COLO668 (cell line): ENCODE results near the gene PDCD2L.
"Not testable (repeated sequence)": the region's sequence is repeated elsewhere in the genome, so short reads cannot be mapped to it uniquely, and the experiment has no call there.

Experiments
- DNase-seq: peaks from one replicate; lab custom pipeline; 2025; ENCODE audit not compliant: unreplicated experiment; lab: John Stamatoyannopoulos, UW

The PDCD2L gene

DNA sequence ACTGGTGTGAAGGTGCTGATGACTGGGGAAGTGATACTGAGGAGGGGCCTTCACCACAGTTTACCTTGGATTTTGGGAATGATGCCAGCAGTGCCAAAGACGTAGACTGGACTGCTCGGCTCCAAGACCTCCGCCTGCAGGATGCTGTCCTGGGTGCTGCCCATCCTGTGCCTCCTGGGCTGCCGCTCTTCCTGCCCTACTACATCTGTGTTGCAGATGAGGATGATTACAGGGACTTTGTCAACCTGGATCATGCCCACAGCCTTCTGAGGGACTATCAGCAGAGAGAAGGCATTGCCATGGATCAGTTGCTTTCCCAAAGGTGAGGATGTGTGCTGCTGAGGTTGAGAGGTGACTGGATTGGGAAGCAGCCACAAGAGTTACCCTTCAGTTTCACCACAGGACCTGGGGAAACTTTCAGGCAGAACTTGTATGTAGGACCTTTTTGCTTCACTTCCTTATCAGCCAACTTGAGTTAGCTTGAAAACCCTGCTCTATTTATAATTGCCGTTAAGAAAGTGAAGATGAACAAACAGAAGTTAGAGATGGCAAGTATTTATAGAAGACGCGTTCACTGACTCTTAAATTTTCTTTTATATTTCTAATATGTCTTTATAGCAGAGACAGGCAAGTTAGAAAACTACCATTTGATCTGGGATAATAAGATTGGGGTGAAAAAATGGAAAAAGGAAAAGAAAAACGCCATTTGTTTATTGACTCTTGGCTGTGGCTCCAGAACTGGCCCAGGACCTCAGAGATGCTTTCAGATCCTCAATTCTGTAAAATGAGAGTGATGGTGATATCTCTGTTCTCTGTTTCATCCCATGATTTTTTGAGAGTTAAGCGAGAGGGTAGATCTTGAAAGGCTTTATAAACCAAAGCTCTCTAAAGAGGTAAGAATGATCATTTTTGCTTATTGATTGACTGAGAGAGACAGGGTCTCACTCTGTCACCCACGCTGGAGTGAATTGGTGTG, 5.3 kb downstream of the PDCD2L start:
- DNase-seq, result no peak

DNA sequence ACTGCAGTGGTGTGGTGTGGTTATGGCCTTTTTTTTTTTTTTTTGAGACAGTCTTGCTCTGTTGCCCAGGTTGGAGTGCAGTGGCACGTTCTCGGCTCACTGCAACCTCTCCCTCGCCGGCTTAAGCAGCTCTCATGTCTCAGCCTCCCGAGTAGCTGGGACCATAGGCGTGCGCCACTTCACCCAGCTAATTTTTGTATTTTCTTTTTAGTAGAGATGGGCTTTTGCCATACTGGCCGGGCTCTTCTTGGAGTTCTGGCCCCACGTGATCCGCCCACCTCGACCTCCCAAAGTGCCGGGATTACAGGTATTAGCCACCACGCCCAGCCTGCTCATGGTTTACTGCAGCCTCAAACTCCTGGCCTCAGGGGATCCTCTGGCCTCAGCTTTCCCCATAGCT, 7.0 kb downstream of the PDCD2L start:
- DNase-seq, result no peak

DNA sequence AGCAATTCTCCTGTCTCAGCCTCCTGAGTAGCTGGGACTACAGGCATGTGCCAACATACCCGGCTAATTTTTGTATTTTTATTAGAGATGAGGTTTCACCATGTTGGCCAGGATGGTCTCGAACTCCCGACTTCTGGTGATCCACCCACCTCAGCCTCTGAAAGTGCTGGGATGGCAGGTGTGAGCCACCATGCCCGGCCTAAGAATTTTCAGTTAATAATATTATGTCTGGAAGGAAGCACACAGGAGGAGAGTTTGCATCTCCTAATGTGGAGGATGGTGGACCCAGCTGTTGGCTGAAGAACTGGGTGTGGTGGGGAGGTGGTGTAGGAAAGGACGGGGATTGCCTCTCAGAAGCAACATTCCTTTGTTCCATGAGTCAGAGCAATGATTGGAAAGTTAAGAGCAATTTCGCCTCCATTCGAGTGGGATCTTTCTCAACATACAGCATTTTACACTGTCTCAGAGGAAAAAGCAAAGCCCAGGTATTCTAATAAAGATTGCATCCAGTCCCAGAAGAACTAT, 11.9 kb downstream of the PDCD2L start:
- DNase-seq, result no peak

GRCh38 chr19:34418300-34418699, 14.1 kb downstream of the PDCD2L start:
- DNase-seq, result no peak

DNA sequence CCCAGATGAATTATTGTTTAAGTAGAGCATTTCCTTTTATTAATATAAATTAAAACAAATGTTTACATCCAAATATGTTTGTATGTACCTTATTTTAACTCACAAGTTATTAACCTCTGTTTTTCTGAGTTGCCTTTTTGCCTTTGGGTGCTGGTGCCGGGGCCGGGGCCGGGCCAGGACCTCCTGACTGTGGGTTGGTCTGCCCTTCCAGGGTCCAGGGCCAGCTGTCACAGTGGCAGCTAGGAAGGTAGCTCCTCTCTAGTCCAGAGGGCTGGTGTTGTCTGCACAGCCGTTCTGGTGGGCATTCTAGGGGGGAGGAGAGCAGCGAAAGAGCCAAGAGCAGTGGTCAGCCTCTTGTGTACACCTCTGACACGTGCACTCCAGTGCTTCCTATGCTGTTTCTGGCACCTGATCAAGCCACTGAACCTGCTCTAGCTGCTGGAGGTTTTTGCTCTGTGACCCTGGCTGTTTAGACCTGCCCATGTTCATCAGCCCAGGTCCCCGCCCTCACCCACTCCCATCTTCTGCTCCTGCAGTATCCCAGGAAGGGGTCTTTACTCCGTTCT, 22.0 kb downstream of the PDCD2L start:
- DNase-seq, result no peak

DNA sequence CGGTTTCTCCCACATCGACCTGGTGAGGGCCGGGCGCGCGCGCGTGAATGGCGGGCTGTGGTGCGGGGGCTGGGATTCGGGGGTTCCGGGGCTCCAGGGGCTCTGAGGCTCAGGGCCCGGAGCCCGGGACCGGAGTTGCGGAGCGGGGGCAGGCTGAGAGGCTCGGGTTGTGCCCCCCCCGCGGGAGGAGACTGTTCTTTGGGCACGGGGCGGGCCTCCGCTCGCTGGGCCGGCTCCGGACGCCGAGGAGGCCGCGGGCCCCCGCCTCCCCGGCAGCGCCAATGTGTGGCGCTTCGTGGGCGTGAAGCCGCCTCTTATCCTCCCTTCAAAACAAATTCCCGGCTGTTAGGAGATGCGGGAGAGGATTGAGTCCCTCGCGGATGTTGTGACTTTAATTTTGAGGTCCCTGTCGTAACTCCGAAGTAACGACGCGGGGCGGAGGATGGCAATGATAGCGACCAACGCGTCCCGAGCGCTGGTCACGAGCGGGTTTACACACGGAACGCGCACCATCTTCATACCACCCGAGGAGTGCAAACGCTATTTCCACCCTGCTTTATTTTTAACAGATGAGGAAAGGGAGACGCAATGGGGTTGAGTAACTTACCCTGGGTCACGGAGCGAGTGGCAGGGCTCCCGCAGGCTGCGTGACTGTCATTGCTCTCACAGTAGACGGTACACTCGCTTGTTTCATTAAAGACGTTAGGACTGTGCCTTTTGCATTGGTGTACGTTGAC, 24.5 kb downstream of the PDCD2L start:
- DNase-seq, result peak; percentile 46

GRCh38 chr19:34429553-34429952, 25.4 kb downstream of the PDCD2L start:
- DNase-seq, result no peak

GRCh38 chr19:34430738-34431625, 26.8 kb downstream of the PDCD2L start:
- peak; percentile 10 for DNase-seq

GRCh38 chr19:34431681-34432402, 27.6 kb downstream of the PDCD2L start:
- DNase-seq, result no peak

DNA sequence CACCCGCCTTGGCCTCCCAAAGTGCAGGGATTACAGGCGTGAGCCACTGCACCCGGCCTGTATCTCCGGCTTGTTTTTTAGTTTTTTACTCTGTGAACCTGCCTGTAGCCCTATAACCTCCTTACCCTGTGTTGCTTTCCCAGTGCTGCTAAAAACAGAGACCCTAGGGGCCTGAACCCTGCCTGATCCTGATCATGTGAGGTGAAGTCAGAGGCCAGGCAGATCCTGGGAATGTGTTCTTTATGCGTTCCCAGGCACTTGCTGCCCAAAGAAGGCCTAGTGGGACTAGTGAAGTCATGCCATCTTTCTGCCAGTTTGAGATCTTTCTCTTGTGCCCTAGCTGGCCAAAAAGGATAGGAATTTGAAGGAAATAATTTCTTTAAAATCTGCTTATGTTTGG, 28.6 kb downstream of the PDCD2L start:
- no peak for DNase-seq

DNA sequence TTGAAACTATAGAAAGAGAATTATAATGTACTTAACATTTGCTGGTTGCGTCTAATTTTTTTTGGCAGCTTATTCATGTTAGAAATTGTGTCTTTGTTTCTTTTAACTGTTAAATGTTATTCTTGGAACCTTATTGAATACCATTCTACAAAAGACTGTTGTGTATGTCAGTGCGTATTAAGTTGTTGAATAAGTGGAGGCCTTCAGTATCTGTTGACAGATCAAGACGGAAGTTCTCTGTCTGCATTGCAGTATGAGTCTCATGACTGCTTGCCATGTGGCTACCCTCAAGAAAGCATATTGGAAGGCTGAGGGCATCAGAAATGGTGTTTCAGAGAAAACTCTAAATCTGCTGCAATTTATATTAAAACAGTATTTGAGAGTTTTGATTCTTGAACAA, 32.5 kb downstream of the PDCD2L start:
- DNase-seq, result no peak

GRCh38 chr19:34448191-34448590, 44.0 kb downstream of the PDCD2L start:
- DNase-seq, result no peak

DNA sequence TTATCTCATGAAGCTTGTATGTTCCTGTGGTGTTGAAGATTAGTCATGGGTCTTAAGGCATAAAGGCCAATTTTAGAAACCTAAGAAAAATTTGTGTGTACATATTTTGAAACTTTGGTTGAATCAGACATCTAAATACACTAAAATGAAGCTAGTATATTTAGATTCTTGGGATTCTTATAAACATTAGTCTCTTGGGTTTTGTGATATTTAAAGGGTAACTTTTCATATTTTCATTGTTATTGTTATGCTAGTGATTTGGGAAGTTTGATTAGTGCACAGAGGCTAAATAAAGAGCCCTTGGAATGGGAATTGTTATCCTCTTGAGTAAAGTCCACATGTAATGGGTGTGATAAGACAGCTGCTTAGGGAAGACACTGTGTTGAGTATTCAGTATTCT, 48.5 kb downstream of the PDCD2L start:
- DNase-seq, result no peak

GRCh38 chr19:34454091-34454490, 49.9 kb downstream of the PDCD2L start:
- DNase-seq, result no peak

GRCh38 chr19:34454685-34455084, 50.5 kb downstream of the PDCD2L start:
- no peak for DNase-seq

GRCh38 chr19:34455783-34456480, 51.7 kb downstream of the PDCD2L start:
- not testable (repeated sequence) for DNase-seq

DNA sequence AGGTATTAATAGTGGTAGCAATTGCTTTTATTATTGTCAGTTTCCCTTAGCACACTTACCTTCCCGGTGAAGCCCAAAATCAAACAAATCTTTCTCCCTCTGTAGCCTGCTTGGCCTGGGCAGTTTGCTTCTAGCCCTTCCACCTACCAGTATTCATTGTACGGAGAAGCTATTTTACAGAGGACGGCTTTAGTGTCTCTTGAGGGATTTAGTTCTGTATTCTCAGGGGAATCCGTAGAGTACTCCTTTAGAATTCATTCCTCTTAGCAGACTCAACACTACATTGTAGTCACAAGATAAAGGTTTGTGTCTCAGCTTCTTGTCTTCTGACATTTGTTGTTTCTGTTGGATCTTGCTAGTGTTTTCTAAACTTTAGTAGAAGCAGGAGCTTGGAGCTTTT, 53.2 kb downstream of the PDCD2L start:
- no peak for DNase-seq

- DNase-seq, result no peak
Observed at GRCh38 chr19:34458677-34459076, 54.5 kb downstream of the PDCD2L start.

DNA sequence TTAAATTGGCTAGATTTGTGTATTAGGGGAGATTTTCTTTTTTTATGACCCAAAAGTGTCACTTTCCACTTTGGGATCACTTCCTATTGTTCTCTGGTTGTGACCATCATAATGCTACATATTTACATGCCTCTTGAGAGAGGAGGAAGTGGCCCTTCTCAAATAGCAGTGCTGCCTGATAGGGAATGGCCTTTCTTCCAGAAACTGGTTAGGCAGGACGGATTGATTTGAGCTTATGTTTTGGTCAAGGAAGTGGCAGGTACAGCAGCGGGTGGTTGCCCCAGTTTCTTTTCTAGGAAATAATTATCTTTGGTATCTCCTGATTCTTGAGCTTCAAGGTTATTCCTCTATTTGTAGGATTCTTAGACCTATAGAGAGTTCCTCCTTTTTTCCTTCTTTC, 55.4 kb downstream of the PDCD2L start:
- DNase-seq, result peak; percentile 6
